Naive thymus-derived CD8-positive, alpha-beta T cell (primary cell): ENCODE measurements around the gene MYEOV. TPM values are rescaled to one million over a fixed set of nuclear protein-coding genes. Genes with fewer than 3 reads are reported as not detected.
A peak's percentile ranks its signal among the peaks of the same experiment; 100 is the strongest.

Experiments
- ATAC-seq, 2 donors: fragments of 150-1000 bp; cut with Tn5 transposase in 1 of 2; sonication (Bioruptor Pico), chemical (Tn5 transposase) in 1 of 2; 1 replicate in 1 of 2; 2 replicates in 1 of 2; pipeline ENCODE4 v1.10.0; 2021; ENCODE audit warnings: mild to moderate bottlenecking in 2 of 2, moderate library complexity in 2 of 2
- POLR2A ChIA-PET: fragments of 350-600 bp; sonication (Branson Sonifier 250); formaldehyde crosslinking; loops from one replicate; lab custom pipeline; 2021; ENCODE audit warnings: antibody characterized with exemption; lab: Charles Lee
- DNase-seq, 10 donors: peaks; one replicate each; pipeline versions ENCODE4 v3.0.0 to v3.0.0-alpha.2; 2020 to 2022
- H3K27ac Mint-ChIP-seq, 10 donors: one replicate each; pipeline ENCODE4 v1.8.0; 2020 to 2022; ENCODE audit warnings: mild to moderate bottlenecking in 10 of 10, mixed read lengths in 10 of 10, moderate library complexity in 4 of 10, inconsistent platforms in 1 of 10
- H3K27me3 Mint-ChIP-seq, 5 donors: one replicate each; pipeline ENCODE4 v1.8.0; 2021 to 2022; ENCODE audit warnings: mixed read lengths in 5 of 5
- H3K36me3 Mint-ChIP-seq, 3 donors: one replicate each; pipeline ENCODE4 v1.8.0; 2020 to 2022; ENCODE audit warnings: mixed read lengths in 3 of 3, mild to moderate bottlenecking in 2 of 3, inconsistent platforms in 1 of 3
- H3K4me1 Mint-ChIP-seq, 4 donors: one replicate each; pipeline ENCODE4 v1.8.0; 2021 to 2022; ENCODE audit warnings: mixed read lengths in 4 of 4
- H3K4me3 Mint-ChIP-seq, 10 donors: one replicate each; pipeline ENCODE4 v1.8.0; 2020 to 2022; ENCODE audit warnings: mild to moderate bottlenecking in 10 of 10, mixed read lengths in 10 of 10, moderate library complexity in 6 of 10, inconsistent platforms in 1 of 10
- H3K9me3 Mint-ChIP-seq, 9 donors: one replicate each; pipeline ENCODE4 v1.8.0; 2020 to 2022; ENCODE audit warnings: mixed read lengths in 9 of 9, mild to moderate bottlenecking in 3 of 9, inconsistent platforms in 1 of 9, moderate library complexity in 1 of 9
- polyA plus RNA-seq, 3 donors: library from polyadenylated mRNA; unstranded; fragments of 300-500 nt; fragmentation: Illumina TruSeq; gene quantifications; one replicate each; pipeline ENCODE4 v1.2.3, GENCODE V29; 2021
- total RNA-seq, 8 experiments: library from RNA in 2 of 8; stranded (reverse) in 2 of 8; gene quantifications; one replicate each; pipeline ENCODE4 v1.2.3 and lab custom pipeline; 2021 to 2026

The MYEOV gene
- total and polyA plus RNA-seq, 5 experiments from 2014 or later = not detected

DNA sequence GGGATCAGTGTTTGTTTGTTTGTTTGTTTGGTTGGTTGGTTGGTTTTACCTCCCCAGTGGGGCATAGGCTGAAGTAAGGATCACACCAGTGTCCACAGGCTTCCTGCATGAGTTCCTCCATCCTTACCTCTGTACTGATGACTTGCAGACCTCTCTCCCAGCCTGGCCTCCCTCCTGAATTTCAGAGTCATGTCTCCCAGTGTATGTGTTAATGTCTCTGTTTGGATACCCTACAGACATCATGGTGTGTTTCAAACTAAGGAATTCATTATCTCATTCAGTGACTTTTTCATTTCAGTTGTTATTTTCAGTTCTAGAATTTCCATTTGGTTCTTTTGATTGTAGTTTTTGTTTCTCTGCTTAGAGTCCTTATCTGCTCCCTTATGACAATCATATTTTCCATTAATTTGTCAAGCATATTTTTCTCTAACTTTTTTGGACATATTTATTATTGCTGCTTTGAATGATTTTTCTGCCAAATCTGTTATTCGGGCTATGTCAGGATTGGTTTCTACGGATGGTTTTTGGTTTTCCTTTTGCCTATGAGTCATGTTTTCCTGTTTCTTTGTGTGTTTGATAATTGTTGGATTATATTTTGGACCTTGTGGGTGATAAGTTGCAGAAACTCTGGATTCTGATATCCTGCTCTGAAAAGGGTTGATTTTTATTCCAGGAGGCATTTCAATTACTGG is 23.6 kb downstream of the MYEOV start:
- ATAC-seq = no peak
- POLR2A ChIA-PET = no interaction called here

DNA sequence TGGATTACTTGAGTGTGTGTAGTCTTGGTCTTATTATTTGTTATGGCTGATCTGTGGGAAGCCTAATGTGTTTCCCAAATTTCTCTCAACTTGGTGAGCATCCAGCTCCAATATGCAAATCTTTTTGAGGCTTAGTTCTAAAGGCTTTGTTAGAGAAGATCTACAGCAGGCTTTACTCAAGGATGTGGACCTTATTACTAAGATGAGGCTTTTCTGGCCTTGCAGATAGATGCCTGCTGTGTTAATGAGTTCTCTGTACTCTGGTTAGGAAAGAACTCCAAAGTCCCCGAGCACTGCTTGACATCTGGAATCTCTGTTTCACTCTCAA is 24.1 kb downstream of the MYEOV start:
- Mint-ChIP-seq H3K27ac (no peak overlapping the region), H3K36me3 (peaks cover 0 to 13% (median 0%) of the 10 kb centered on the region in 3 donors), H3K4me3 (no peak overlapping the region), H3K27me3 (no peaks in the 10 kb centered on the region), H3K4me1 (peaks cover 0 to 4% (median under 1%) of the 10 kb centered on the region in 4 donors), H3K9me3 (peaks cover 0 to 14% (median 3%) of the 10 kb centered on the region in 9 donors)
- POLR2A ChIA-PET = no interaction called here
- no peak for DNase-seq
- ATAC-seq = no peak

More for the DNA sequence above, 23.6 kb downstream of the MYEOV start:
- H3K4me3 Mint-ChIP-seq = no peak overlapping the region
- H3K4me1 Mint-ChIP-seq = peaks cover 1 to 5% (median 4%) of the 10 kb centered on the region in 4 donors
- H3K9me3 Mint-ChIP-seq = peaks cover 0 to 14% (median 3%) of the 10 kb centered on the region in 9 donors
- H3K27ac Mint-ChIP-seq = peak overlapping the region in 1 of 10 donors; percentile 43
- DNase-seq = no peak
- no peaks in the 10 kb centered on the region for H3K27me3 Mint-ChIP-seq
- peaks cover 0 to 13% (median 0%) of the 10 kb centered on the region in 3 donors for H3K36me3 Mint-ChIP-seq

GRCh38 chr11:69319255-69320106 is 25.5 kb downstream of the MYEOV start:
- Mint-ChIP-seq H3K4me1 (peaks cover 0 to 2% (median 0%) of the 10 kb centered on the region in 4 donors), H3K27me3 (no peaks in the 10 kb centered on the region), H3K36me3 (peaks cover 0 to 13% (median 0%) of the 10 kb centered on the region in 3 donors), H3K27ac (peak overlapping the region in 1 of 10 donors; percentile 27), H3K9me3 (peaks cover 0 to 14% (median 3%) of the 10 kb centered on the region in 9 donors), H3K4me3 (no peak overlapping the region)
- ATAC-seq (no peak), DNase-seq (no peak)
- POLR2A ChIA-PET = no interaction called here

GRCh38 chr11:69320326-69320725 is 26.4 kb downstream of the MYEOV start:
- ATAC-seq (no peak), DNase-seq (no peak)
- no peak overlapping the region for H3K4me3 Mint-ChIP-seq
- peaks cover 0 to 2% (median 0%) of the 10 kb centered on the region in 4 donors for H3K4me1 Mint-ChIP-seq
- H3K36me3 Mint-ChIP-seq = peaks cover 0 to 13% (median 0%) of the 10 kb centered on the region in 3 donors
- no peaks in the 10 kb centered on the region for H3K27me3 Mint-ChIP-seq
- POLR2A ChIA-PET = no interaction called here
- peak overlapping the region in 1 of 10 donors; percentile 42 for H3K27ac Mint-ChIP-seq
- peaks cover 0 to 14% (median 3%) of the 10 kb centered on the region in 9 donors for H3K9me3 Mint-ChIP-seq

DNA sequence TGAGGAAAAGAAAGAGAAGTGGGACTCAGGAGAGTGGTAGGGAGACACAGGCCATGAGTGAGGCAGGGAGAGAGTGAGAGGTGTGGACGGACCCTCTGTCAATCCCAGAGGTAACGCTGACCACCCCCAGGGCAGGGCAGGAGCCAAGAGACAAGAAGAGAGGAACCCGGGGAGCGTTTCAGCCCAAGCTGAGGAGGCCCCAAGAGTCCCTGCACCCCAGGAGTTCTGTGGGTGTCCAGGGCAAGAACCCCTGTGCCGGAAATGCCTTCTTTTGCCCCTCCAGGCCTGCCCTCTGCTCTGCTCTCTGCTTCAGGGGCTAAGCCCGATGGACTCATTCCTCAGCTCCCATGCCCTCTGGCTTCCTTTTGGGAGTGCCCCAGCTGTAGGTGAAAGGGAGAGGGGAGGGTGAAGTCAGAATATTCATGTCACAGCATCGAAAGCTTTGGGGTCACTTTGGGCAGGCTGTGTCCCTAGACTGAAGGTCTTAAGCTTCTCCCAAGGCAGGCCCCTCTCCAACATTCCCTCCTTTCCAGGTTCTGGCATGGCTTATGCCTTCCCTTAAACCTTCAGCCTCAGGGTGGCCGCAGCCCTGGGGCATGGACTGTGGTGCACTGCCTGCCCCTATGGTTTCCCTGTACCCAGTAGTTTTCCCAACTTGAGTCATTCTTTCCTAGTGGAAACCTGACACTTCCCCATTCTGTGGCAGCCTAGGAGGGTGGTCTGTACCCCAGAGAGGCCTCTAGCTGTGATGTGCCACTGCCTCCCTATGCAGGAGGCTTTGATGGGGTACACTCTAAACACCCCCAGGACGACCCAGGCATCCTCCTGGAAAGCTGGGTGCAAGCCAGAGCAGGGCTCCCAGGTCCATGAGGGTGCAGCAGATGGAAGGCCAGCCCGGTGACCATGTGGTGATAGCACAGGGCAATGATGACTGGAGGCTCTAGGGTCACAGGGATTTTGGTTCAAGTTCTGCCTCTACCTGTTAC is 27.1 kb downstream of the MYEOV start:
- POLR2A ChIA-PET = no interaction called here
- H3K36me3 Mint-ChIP-seq = peaks cover 0 to 13% (median 0%) of the 10 kb centered on the region in 3 donors

DNA sequence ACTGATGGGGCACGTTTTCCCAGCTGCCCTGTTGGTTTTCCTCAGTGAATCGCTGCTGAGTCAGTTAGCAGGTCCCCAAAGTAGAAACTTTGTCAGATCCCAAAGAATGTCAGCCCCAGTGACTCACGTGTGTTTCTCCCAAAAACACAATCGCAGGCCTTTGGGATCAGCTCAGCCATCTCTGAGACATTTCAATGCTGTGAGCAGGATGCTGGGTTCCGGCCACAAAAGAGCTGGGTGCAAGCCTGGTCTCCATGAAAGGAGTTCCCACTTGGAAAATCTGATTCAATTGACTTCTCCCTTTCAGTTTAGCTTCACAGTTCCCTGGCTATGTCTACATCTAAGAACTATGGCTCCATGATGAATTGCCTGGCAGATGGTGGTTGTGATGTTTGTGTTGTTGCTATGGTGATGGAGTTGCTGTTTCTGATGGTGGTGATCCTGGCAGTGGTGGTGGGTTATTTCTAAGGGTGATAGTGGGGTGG is 28.0 kb downstream of the MYEOV start:
- Mint-ChIP-seq H3K4me1 (peaks cover 0 to 4% (median 0%) of the 10 kb centered on the region in 4 donors), H3K36me3 (peaks cover 0 to 13% (median 0%) of the 10 kb centered on the region in 3 donors), H3K4me3 (no peak overlapping the region), H3K27ac (no peak overlapping the region), H3K9me3 (peaks cover 0 to 12% (median 3%) of the 10 kb centered on the region in 9 donors), H3K27me3 (no peaks in the 10 kb centered on the region)
- DNase-seq = no peak
- POLR2A ChIA-PET = no interaction called here
- no peak for ATAC-seq

More for the DNA sequence above, 27.1 kb downstream of the MYEOV start:
- ATAC-seq (no peak), DNase-seq (no peak)
- H3K9me3 Mint-ChIP-seq = peaks cover 0 to 14% (median 3%) of the 10 kb centered on the region in 9 donors
- H3K4me1 Mint-ChIP-seq = peaks cover 0 to 2% (median 0%) of the 10 kb centered on the region in 4 donors
- H3K27me3 Mint-ChIP-seq = no peaks in the 10 kb centered on the region
- no peak overlapping the region for H3K4me3 Mint-ChIP-seq
- H3K27ac Mint-ChIP-seq = no peak overlapping the region

DNA sequence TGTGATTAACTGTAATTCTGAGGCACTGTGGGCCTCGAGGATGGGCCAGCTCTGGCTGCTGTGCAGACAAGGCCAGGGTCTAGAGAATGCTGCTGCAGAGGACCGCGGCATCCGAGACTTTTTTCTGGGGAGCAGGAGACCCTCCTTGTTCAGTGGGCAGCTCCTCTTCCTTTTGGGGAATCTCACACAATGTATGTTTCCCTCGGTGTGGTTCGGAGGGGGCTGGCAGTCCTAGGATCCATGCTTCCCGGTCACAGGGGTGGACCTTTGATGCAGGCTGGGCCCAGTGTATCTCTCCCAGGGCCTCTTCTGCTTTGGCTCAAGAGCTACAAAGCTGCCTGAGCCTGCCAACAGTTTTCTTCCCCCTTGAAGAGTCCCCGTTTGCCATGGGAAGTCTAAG is 31.5 kb downstream of the MYEOV start:
- no peak overlapping the region for H3K27ac Mint-ChIP-seq
- POLR2A ChIA-PET = interaction anchor here (1.0 kb wide), 1 partner anchor 14 kb away, joined by 3 read pairs; no protein-coding TSS in a partner anchor
- DNase-seq = peak in 1 of 10 donors; percentile 12

GRCh38 chr11:69326622-69327219 is 32.8 kb downstream of the MYEOV start:
- Mint-ChIP-seq H3K27ac (no peak overlapping the region), H3K36me3 (peaks cover 0 to 6% (median 4%) of the 10 kb centered on the region in 3 donors), H3K27me3 (peaks cover 0 to 2% (median 0%) of the 10 kb centered on the region in 5 donors), H3K4me1 (peaks cover 0 to 2% (median 0%) of the 10 kb centered on the region in 4 donors), H3K9me3 (peaks cover 0 to 10% (median 0%) of the 10 kb centered on the region in 9 donors), H3K4me3 (no peak overlapping the region)
- POLR2A ChIA-PET = no interaction called here
- ATAC-seq = no peak
- DNase-seq = peak in 1 of 10 donors; percentile 3

More for the DNA sequence above, 31.5 kb downstream of the MYEOV start:
- Mint-ChIP-seq H3K36me3 (no peaks in the 10 kb centered on the region), H3K4me1 (peaks cover 0 to 2% (median 0%) of the 10 kb centered on the region in 4 donors), H3K4me3 (no peak overlapping the region), H3K27me3 (no peaks in the 10 kb centered on the region), H3K9me3 (no peaks in the 10 kb centered on the region)
- ATAC-seq = no peak

DNA sequence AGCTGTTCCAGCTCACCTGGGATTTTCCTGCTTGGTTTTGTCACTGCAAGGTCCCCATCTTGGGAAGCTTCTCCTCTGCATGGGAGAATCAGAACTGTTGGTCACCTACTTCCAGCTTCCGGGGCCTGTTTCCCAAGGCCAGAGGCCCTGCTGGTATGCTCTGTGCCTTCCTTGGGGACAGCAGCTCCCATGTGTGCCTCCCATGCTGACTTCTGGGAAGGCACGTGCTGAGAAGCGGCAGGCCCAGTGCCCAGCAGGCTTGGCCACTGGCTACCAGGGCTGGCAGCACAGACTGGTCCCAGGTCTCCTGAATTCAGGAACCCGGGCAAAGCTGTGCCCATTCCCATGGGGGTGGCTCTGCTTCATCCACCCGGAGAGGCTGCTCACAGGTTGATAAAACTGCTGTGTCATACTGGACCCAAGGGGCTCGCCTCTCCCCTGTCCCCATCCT is 33.8 kb downstream of the MYEOV start:
- POLR2A ChIA-PET = no interaction called here

DNA sequence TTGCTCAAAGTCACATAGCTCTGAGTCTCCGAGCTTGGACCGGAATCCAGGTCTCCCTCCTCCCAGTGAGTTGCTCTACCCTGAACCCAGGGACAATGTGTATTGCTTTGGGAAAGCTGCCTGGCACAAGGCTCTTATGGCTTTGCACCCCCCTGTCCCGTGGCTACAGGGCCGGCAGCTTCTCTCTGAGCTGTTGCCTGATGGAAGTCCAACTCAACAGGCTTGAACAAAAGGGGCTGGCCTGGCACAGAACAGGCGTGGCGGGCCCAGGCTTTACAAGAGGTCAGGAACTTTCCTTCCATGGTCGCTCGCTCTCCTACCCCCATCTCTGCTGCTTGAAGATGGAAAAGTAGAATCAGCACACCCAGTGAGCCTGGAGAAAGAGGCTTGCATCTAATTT is 34.3 kb downstream of the MYEOV start:
- ATAC-seq (no peak), DNase-seq (peak in 1 of 10 donors; percentile 8)
- peaks cover 0 to 6% (median 5%) of the 10 kb centered on the region in 3 donors for H3K36me3 Mint-ChIP-seq
- H3K27me3 Mint-ChIP-seq = peaks cover 0 to 4% (median 0%) of the 10 kb centered on the region in 5 donors
- POLR2A ChIA-PET = interaction anchor here (0.6 to 0.8 kb wide), 2 partner anchors 16 to 1000 kb away, joined by 3 to 4 read pairs; no protein-coding TSS in a partner anchor
- peaks cover 0 to 2% (median 0%) of the 10 kb centered on the region in 4 donors for H3K4me1 Mint-ChIP-seq
- H3K4me3 Mint-ChIP-seq = no peak overlapping the region
- H3K27ac Mint-ChIP-seq = no peak overlapping the region
- H3K9me3 Mint-ChIP-seq = peaks cover 0 to 16% (median 0%) of the 10 kb centered on the region in 9 donors

More for the DNA sequence above, 33.8 kb downstream of the MYEOV start:
- Mint-ChIP-seq H3K36me3 (peaks cover 0 to 6% (median 5%) of the 10 kb centered on the region in 3 donors), H3K4me1 (peaks cover 0 to 2% (median 0%) of the 10 kb centered on the region in 4 donors), H3K4me3 (no peak overlapping the region), H3K9me3 (peaks cover 0 to 16% (median 0%) of the 10 kb centered on the region in 9 donors), H3K27me3 (peaks cover 0 to 2% (median 0%) of the 10 kb centered on the region in 5 donors), H3K27ac (no peak overlapping the region)
- DNase-seq (peak in 1 of 10 donors; percentile 11), ATAC-seq (no peak)

- Mint-ChIP-seq H3K27ac (no peak overlapping the region), H3K4me1 (peaks cover 0 to 2% (median 0%) of the 10 kb centered on the region in 4 donors), H3K36me3 (peaks cover 0 to 6% (median 5%) of the 10 kb centered on the region in 3 donors), H3K4me3 (no peak overlapping the region), H3K27me3 (peaks cover 0 to 4% (median 0%) of the 10 kb centered on the region in 5 donors), H3K9me3 (peaks cover 0 to 16% (median 0%) of the 10 kb centered on the region in 9 donors)
- no peak for DNase-seq
- no peak for ATAC-seq
- POLR2A ChIA-PET = no interaction called here
Measured at GRCh38 chr11:69329581-69329980, 35.6 kb downstream of the MYEOV start.
